ENCODE results near the gene COL5A1. TPM values are rescaled to one million over a fixed set of nuclear protein-coding genes. Genes with fewer than 3 reads are reported as not detected.

The COL5A1 gene
- total RNA-seq, 2 experiments from 2014 or later, result 0.23 to 0.24 TPM

DNA sequence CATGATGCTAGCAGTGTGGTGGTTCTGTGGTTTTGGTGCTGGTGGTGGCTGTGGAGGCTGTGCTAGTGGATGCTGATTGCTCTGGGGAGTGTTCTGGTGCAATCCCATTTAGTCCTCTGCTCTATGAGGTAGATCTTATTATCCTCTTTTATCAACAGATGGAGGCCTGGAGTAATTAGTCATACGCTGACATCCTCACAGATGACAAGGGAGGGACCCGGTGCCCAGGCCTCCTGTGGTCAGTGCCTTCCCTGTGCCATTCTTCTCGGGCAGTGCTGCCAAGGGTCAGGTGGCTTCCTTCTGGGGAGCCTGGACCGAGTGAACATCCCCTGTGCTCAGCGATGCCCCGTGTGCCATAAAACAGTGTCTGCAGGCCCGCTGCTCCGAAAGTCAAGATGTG, 74.5 kb downstream of the COL5A1 start:
- DNase-seq, result no peak
- no peaks in the 10 kb centered on the region for H3K4me1 Mint-ChIP-seq
- H3K36me3 Mint-ChIP-seq, result no peaks in the 10 kb centered on the region
- H3K4me3 Mint-ChIP-seq, result no peak overlapping the region
- peaks cover 2% of the 10 kb centered on the region for H3K9me3 Mint-ChIP-seq
- H3K27ac Mint-ChIP-seq, result no peak overlapping the region
- H3K27me3 Mint-ChIP-seq, result no peaks in the 10 kb centered on the region

DNA sequence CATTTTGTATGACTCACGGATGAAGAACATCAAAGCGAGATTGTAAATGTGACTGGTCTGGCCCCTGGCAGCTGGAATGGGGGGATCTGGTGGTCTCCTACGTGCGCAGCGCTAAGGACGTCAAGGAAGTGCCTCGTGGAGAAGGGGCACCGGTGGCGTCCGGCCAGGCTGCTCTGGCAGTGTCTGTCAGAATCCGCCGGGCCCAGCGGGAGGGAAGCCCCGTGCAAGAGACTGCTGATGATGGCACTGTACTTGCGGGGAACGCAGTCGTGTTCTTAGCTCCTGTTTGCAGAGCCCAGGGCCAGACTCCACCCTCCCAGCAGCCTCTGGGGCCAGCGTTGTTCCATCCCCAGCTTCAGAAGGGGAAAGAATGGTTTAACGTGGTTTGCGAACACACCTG, 75.5 kb downstream of the COL5A1 start:
- Mint-ChIP-seq H3K9me3 (no peaks in the 10 kb centered on the region), H3K4me3 (no peak overlapping the region), H3K27me3 (no peaks in the 10 kb centered on the region), H3K4me1 (no peaks in the 10 kb centered on the region), H3K36me3 (no peaks in the 10 kb centered on the region), H3K27ac (no peak overlapping the region)
- no peak for DNase-seq

DNA sequence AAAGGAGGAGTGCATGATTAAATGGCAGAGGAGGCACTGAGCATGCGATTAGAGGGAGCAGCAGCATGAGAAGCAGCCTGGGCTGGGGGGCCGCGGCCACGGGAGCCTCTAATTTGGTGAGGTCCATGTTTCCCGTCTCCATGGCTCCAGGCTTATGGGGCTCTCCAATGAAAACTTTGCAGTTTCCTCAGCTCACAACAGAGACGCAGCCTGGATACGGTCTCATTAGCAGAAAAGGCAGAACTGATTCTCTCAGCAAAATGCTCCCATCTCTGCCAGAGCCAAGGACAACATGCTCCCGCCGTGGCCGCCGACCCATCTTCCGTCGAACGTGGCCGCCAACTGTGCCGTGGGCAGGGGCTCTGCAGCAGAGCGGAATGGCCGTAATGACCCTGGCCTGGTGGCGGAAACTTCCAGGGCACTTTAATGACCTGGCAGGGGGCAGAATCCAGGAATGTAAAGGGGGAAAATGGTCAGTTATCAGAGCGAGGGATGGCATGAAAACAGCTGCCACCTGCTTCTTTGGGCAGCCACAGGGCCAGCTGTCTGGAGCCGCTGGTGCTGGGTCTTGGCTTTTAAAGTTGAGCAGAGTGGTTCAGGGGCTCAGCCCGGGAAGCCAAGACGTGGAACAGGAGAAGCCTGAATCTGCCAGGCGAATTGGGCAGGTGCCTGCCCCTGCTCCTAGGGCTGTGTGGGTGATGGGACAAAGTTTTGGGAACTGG, 76.5 kb downstream of the COL5A1 start:
- Mint-ChIP-seq H3K27ac (no peak overlapping the region), H3K36me3 (no peaks in the 10 kb centered on the region), H3K4me1 (no peaks in the 10 kb centered on the region), H3K27me3 (peaks cover 5% of the 10 kb centered on the region), H3K9me3 (no peaks in the 10 kb centered on the region), H3K4me3 (no peak overlapping the region)
- DNase-seq, result no peak

DNA sequence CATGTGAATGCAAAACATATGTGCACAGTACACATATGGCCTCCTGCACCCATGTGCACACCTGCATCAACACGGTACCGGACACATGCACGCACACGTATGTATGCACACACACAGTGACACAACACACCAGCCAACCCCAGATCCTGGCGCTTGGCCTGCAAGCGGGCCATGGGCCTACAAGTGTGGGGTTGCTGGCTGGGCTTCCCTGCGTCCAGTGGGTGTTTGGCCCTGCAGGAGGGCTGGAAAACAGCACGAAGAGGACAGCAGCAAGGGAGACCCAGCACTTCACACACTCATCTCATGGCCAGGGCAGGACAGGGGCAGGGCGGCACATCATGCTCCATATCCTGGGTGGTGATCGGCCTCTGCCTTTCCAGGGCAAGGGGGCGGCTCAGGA, 77.7 kb downstream of the COL5A1 start:
- Mint-ChIP-seq H3K9me3 (no peaks in the 10 kb centered on the region), H3K4me1 (no peaks in the 10 kb centered on the region), H3K4me3 (no peak overlapping the region), H3K27ac (no peak overlapping the region), H3K27me3 (peaks cover 12% of the 10 kb centered on the region), H3K36me3 (no peaks in the 10 kb centered on the region)
- no peak for DNase-seq

DNA sequence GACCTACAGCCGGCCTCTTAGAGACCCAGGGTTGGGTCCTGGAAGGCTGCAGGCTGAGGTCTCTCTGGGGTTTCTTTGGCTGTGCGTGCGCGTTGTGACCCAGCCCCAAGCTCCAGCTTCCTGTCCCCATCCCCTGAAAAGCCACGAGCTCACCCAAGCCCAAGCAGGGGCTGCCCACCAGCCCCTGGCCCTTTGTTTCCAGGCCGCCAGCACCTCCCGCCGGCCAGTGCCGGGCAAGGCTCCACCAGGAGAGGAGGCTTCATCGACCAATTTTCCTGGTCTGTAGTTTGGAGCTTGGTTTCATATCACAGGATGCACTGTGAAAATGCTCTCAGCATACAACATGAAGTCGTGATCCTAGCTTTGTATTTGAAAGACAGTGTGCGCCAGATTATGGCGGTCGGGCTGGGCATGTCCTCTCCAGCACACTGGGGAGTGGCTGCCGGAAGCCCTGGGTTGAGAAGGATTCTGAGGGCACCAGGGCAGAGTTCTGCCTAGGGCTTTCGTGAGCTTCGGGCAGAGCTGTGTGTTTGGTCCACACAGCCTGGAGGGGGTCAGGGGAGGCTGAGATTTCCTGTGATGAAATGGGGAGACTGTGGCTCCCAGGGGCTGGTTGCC, 78.6 kb downstream of the COL5A1 start:
- Mint-ChIP-seq H3K27ac (no peak overlapping the region), H3K36me3 (no peaks in the 10 kb centered on the region), H3K9me3 (no peaks in the 10 kb centered on the region), H3K27me3 (peaks cover 15% of the 10 kb centered on the region), H3K4me3 (no peak overlapping the region), H3K4me1 (peaks cover under 1% of the 10 kb centered on the region)
- DNase-seq, result no peak

DNA sequence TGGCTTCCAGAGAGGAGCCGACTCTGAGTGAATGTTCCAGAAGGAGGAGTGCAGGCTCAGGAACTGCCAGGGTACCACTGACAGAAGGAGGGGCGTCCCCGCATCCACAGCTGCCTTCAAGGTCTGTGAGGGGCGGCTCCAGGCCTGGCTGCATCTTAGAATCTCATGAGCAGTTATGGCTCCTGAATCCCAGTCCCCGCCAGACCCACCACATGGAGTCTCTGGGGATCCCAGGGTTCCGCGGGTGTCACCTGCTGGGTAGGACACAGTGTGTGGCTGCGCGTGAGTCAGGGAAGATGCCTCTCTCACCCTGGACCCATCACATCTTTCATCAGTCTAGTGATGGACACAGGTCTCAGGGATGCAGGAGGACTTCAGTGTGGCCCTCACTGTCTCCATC, 79.2 kb downstream of the COL5A1 start:
- H3K27ac Mint-ChIP-seq, result no peak overlapping the region
- DNase-seq, result no peak
- H3K4me1 Mint-ChIP-seq, result peaks cover 6% of the 10 kb centered on the region

DNA sequence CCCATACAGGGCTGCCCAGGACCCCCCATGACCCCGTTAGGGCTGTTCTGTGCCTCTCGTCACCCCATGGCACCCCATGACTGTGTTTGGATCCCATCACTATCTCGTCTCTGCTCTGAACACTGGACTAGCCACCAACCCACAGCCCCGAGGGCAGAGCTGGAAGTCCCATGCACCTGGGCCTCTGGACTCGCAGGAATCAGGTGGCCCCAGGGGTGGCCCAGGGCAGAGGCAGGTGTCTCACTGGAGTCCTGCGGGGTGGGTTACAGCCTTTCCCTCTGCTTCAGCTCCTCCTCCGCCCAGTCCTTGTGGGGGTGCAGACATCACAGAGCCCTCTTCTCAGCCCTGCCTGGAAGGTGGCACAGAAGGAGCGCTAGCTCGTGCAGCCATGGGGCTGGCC, 79.7 kb downstream of the COL5A1 start:
- Mint-ChIP-seq H3K9me3 (no peaks in the 10 kb centered on the region), H3K4me3 (no peak overlapping the region), H3K27ac (no peak overlapping the region), H3K36me3 (no peaks in the 10 kb centered on the region), H3K27me3 (peaks cover 15% of the 10 kb centered on the region), H3K4me1 (peaks cover 6% of the 10 kb centered on the region)
- no peak for DNase-seq

More for the DNA sequence above, 79.2 kb downstream of the COL5A1 start:
- no peaks in the 10 kb centered on the region for H3K36me3 Mint-ChIP-seq
- no peak overlapping the region for H3K4me3 Mint-ChIP-seq
- H3K9me3 Mint-ChIP-seq, result no peaks in the 10 kb centered on the region
- H3K27me3 Mint-ChIP-seq, result peaks cover 15% of the 10 kb centered on the region

DNA sequence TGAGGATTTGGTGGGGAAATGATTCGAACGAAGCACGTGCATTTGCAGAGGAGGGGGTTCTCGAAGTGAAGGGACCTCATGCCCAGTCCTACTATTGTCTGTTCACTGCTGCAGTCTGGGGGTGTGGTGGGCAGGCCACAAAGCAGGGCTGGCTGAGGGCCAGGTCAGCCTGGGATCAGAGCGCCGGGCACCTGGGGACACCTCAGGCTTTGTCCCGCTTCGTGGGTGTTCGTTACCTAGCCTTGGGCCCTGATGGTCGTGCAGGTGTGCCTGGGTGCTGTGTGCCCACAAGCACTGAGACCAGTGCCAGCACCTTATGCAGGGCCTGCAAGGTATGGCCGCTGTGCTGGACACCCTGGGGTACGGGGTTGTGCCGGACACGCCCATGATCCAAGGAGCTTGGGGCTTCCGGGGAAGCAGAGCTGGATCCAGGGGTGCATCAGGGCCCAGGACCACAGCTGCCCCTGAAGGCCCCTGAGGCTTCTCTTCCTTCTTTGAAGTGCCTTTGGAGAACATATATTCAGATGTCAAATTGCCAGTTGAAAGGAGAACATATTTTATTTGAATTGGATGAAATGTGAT, 80.6 kb downstream of the COL5A1 start:
- no peaks in the 10 kb centered on the region for H3K36me3 Mint-ChIP-seq
- H3K9me3 Mint-ChIP-seq, result no peaks in the 10 kb centered on the region
- H3K27ac Mint-ChIP-seq, result no peak overlapping the region
- H3K4me3 Mint-ChIP-seq, result no peak overlapping the region
- H3K27me3 Mint-ChIP-seq, result peaks cover 15% of the 10 kb centered on the region
- peaks cover 6% of the 10 kb centered on the region for H3K4me1 Mint-ChIP-seq
- no peak for DNase-seq

DNA sequence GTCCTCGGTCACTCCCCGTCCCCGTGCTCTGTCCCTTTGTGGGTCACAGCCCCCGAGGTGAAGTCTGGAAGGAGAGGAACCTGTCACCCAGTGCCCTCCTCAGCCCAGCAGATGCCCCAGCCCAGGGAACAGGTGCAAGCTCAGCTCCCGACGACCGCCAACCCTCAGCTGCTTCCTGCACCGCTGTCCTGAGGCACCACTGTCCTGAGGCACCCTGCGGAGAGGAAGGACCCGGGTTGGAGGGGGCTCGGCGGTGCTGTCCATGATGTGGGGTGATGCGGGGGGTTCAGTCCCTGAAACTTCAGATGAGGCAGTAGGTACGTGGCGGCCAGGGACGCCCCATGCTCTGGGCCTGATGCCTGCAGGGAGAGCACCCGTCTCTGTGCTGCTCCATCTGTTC, 81.4 kb downstream of the COL5A1 start:
- Mint-ChIP-seq H3K4me1 (peaks cover 6% of the 10 kb centered on the region), H3K9me3 (no peaks in the 10 kb centered on the region), H3K4me3 (no peak overlapping the region), H3K27ac (no peak overlapping the region), H3K27me3 (peaks cover 15% of the 10 kb centered on the region), H3K36me3 (no peaks in the 10 kb centered on the region)
- DNase-seq, result no peak

DNA sequence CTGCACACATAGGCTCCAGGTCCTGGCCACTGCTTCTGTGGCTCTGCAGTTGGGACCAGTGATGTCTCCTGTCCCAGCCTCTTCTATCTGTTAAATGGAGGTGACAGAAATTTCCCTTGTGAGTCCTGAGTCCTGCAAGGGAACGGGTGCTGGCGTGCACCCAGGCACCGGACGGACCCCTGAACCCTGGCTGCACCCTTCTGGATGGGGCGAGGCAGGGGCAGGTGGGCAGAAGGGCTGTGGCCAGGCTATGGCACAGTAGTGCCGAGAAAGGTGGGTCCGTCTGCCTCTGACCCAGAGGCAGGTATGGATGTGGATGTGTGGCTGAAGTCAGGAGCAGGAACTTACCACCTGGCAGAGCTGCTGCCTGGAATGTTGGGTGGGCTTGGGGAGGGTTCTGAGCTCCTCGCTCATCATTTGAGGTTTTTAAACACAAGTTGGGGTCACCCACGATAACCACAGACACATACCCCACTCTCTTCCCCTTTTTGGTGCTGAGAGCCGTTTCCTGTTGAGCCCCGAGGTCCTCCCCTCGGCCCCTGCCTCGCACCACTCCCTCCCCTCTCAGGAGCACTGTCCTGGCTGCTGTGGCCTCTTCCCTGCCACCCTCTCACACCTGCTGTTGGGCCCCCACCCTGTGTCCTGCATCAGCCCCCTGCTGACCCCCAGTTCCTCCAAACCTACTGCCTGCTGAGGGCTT, 82.0 kb downstream of the COL5A1 start:
- DNase-seq, result no peak
- no peaks in the 10 kb centered on the region for H3K36me3 Mint-ChIP-seq
- H3K27ac Mint-ChIP-seq, result no peak overlapping the region
- H3K4me1 Mint-ChIP-seq, result peaks cover 6% of the 10 kb centered on the region
- no peak overlapping the region for H3K4me3 Mint-ChIP-seq
- peaks cover 15% of the 10 kb centered on the region for H3K27me3 Mint-ChIP-seq
- H3K9me3 Mint-ChIP-seq, result no peaks in the 10 kb centered on the region

DNA sequence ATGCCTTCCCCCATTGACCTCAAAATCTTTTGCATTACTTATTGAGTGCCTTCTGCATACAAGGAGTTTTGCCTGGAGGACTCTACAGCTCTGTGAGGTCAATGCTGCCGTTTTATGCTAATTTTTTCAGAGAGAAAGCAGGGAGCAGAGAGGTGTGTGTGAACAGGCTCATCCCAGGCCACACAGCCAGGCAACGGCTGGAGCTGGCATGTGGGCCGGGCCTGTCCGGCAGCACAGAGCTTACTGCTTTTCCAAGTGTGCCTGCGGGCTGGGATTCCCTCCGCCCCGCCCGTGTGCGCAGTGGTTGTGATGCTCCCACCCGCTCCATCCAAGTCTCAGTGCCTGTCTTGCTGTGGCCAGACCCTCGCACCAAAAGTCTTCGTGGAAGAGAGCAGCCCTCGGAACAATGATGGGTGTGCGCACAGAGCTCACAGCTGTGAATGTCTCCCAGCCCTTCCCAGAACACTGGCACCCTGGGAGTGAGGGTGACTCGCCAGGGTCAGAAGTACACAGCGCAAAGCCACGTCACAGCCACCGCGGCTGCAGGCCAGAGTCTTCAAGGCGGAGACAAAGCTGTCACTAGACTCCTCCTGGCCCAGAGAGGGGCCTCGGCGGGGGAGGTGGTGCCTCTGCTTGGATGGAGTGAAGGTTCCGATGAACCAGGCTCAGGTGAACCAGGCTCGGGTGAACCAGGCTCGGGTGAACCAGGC, 82.8 kb downstream of the COL5A1 start:
- Mint-ChIP-seq H3K27me3 (peaks cover 15% of the 10 kb centered on the region), H3K27ac (no peak overlapping the region), H3K4me3 (no peak overlapping the region), H3K36me3 (no peaks in the 10 kb centered on the region), H3K9me3 (no peaks in the 10 kb centered on the region), H3K4me1 (peaks cover 6% of the 10 kb centered on the region)
- DNase-seq, result no peak

DNA sequence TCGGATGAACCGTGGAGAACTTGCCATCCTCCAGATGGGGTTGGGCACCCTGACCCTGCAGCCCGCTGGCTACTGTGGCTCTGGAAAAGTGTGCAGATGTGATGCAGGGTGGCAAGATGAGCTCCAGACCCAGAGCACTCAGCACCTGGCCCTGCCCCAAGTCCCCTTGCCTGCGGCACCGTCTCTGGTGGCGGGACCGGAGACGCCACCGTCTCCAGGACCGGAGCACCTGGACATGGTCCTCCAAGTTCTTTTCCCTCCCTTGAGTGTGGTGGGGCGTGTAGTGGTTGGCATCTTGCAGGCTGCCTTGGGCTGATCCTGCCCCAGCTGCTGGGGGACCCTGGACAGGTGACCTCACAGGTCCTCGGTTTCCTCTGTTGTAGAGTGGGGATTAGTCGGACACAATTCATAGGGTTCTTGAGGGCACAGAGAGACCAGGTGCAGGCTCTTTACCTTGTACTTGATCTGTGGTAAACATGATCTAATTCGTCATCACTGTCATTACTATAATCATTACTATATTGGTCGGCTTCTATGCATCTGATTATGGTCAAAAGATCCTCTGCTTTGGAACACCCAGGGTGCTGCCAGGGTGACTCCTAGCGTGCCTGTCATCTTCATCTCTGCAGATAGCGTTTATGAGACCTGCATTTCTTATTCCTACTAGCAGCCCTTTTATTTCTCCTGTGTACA, 83.5 kb downstream of the COL5A1 start:
- Mint-ChIP-seq H3K27me3 (peaks cover 15% of the 10 kb centered on the region), H3K27ac (no peak overlapping the region), H3K4me1 (peaks cover 6% of the 10 kb centered on the region), H3K4me3 (no peak overlapping the region), H3K36me3 (no peaks in the 10 kb centered on the region), H3K9me3 (no peaks in the 10 kb centered on the region)
- DNase-seq, result no peak

DNA sequence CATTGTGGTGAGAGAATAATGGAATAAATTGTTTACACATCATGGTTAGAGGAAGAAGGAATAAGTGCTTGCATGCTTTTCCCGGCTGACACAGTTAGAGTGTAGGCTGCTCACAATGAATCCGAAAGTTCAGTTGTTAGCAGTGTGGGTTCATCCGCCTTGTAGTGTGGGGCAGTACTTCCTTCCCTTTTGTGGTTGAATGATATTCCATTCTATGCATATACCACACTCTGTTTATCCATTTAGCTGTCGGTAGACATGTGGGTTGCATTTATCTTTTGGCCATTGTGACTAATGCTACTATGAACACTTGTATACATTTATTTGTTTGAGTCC, 84.0 kb downstream of the COL5A1 start:
- Mint-ChIP-seq H3K9me3 (no peaks in the 10 kb centered on the region), H3K27ac (no peak overlapping the region), H3K36me3 (no peaks in the 10 kb centered on the region), H3K4me1 (peaks cover 6% of the 10 kb centered on the region), H3K27me3 (peaks cover 15% of the 10 kb centered on the region), H3K4me3 (no peak overlapping the region)
- no peak for DNase-seq

DNA sequence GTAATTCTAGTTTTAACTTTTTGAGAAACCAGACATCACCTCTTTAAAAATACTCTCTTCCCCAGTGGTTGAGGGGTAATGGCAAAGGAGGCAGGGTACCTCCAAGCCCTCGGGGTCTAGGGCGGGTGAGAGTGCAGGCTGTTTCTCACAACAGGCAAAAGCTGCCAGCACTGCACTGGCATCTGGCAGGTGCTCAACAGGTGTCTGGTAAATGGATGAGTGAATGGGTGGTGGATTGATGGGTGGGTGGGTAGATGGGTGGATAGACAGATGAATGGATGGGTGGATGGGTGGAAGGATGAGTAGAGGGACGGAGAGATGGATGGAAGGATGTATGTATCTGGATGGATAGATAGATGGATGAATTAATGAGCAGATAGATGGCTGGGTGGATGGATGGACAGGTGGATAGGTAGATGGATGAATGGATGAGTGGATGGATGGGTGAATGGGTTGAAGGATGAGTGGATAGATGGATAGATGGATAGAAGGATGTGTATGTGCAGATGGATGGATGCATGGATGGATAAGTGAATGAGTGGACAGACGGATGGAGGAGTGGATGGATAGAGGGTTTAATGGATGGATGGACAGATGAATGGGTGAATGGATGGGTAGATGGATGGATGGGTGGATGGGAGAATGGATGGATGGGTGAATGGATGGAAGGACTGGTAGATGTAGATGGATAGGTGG, 84.6 kb downstream of the COL5A1 start:
- no peak for DNase-seq
- Mint-ChIP-seq H3K36me3 (no peaks in the 10 kb centered on the region), H3K27me3 (peaks cover 15% of the 10 kb centered on the region), H3K4me1 (peaks cover 6% of the 10 kb centered on the region), H3K4me3 (no peak overlapping the region), H3K9me3 (no peaks in the 10 kb centered on the region), H3K27ac (no peak overlapping the region)
